HG02973 (cell line): Measurements from ENCODE around the gene CC2D1A.
A peak's percentile ranks its signal among the peaks of the same experiment; 100 is the strongest.

ENCODE experiments used
- ATAC-seq: cut with Tn5 transposase; IDR thresholded peaks from one replicate; pipeline ENCODE4 v1.9.1; 2021; ENCODE audit warnings: moderate library complexity; ENCODE audit not compliant: unreplicated experiment

The CC2D1A gene

DNA sequence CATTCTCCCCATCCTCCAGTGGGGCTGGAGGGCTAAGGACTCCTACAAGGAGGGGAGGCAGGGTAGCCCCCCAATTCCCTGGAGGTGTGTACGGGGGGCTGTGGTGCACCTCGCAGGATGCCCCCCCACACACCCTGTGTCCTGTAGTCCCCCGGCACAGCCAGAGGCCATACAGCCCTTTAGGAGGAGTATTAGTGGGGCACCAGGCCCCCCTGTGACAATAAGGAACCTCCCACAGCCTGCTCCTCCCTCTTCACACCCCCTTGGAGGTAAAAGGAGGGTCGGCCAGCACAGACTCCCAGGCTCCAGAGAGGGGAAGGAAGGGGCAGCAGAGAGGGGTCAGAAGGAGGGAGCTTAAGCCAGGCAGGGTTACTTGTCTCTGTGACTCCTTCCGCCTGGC is 29.2 kb upstream of the CC2D1A start, which contains the start of gene NANOS3:
TSS of gene NANOS3 (plus strand) at position 301 of the 400 bp plus-strand sequence. CDS start 115 bp downstream, outside the sequence.
- ATAC-seq, result no peak

- ATAC-seq, result no peak
Measured at GRCh38 chr19:13877303-13877702, 28.7 kb upstream of the CC2D1A start.

DNA sequence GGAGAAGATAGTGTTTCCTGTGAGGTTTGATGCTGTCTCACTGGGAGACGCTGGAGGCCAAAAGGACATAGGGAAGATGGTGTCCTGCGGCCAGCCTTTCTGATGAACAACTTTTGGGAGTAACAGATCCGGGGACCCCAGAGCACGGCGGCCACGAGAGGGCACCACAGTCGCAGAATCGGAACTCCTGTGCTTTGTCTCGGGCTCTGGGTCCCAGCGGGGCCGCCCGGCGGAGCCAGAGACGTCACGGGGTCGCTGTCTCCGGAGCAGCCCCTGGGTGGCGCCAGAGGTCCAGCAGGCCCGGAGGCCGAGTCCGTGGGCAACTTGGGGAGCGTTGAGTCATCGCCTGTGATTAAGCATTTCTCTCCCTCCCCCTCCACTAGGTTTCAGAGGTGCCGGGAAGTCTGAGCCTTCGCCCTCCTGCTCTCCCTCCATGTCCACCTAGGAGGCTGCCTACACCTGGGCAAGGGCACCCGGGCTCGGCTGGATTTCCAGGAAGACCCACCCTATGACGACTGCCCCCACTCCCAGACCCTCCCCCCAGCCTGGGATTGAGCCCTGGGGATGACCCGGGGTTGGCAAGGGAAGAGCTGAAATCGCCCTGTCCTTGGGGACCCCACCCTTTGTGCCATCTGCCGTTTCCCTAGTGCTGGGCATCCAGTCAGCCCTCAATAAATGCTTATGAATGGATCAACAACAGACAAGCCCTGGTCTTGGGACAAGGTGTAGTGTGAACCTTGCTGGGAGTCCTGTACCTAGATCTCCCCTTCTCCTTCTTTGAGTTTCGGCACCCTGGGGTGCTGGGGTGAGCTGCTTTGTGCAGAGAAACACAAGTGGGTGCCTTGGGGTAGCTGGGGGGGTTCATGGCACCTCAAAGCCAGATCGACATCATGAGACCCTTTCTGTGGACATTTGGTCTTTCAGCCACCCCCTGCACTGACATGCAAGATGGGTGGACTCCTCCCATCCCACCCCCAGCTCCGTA is 25.6 kb upstream of the CC2D1A start:
- ATAC-seq, result peak; percentile 79

GRCh38 chr19:13881251-13881691 is 24.7 kb upstream of the CC2D1A start:
- ATAC-seq, result no peak

GRCh38 chr19:13881692-13882418 is 24.1 kb upstream of the CC2D1A start:
- no peak for ATAC-seq

DNA sequence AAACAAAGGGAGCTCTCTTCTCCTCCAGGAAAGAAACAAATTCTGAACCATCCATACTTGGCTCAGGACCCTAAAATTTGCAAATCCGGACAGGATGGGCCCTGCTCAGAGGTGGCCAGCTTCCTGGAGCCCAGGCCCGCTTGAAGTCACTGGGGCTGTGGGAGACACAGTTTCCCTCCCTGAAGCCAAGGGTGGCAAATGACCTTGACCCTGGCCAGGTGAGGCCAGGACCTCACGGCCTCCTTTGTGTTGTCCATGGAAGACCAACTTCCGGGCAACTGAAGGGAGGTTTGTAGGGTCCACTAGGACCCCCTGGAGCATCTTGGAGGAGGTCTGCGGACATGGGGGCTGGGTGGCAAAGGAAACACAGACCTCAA is 23.6 kb upstream of the CC2D1A start:
- ATAC-seq, result no peak

DNA sequence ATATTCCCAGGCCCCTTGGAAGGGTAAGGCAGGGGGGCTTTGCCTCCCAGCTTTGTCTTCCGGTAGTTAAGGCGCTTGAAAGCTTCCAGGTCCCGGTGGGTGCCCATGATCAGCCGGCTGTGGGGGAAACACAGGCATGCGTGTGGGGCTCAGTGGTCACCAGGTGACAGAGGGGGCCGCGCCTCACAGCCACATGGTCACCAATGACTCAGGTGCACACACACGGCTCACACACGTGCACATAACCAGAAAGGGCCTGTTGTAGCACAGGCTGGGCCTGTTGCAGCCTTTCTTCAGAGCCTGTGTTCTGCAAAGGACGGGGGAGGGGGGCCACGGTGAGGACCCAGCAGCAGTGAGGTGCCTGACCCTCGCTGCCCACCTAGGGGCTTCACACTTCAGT is 23.2 kb upstream of the CC2D1A start:
- no peak for ATAC-seq

- ATAC-seq, result no peak
Measured at GRCh38 chr19:13883516-13884064, 22.4 kb upstream of the CC2D1A start.

GRCh38 chr19:13884726-13885591 is 21.0 kb upstream of the CC2D1A start:
- no peak for ATAC-seq

DNA sequence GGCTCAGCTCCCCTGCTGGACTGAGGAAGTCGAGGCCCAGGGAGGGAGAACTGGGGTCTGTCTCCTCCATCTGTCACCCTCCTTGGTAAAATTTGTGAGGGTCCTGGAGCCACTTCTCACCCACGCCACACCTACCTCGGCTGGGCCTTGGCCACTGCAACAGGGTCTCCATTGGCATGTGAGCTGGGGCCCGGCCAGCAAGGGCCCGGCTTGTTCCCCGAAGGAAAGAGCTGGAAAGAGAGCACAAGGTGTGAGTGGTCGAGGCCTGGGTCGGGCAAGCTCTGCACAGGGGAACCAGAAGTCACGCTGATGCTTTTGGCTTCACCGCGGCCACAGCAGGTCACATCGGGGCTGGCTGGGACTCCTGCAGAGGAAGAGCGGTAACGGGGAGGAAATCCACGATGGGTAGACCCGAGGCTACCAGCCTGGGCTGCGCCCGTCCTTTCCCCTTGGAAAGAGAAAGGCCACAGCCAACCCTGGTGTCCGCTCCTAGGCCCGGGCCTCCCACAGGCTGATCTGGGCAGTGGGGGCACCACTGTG is 20.1 kb upstream of the CC2D1A start:
- no peak for ATAC-seq

- ATAC-seq, result no peak
Measured at GRCh38 chr19:13887018-13887436, 19.0 kb upstream of the CC2D1A start.

DNA sequence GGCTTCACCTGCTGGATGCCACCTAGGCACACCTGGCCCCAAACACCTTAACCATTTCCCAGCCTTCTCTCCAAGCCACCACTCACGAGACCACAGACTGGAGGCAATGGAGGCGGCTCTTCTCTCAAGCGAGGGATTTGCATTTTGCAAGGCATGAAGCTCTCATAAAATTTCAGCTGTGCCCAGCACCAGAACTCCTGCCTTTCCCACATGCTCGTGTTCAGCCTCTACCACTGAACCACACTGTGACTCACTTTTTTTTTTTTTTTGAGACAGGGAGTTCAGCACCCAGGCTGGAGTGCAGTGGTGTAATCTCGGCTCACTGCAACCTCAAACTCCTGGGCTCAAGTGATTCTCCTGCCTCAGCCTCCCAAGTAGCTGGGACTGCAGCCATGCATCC is 18.5 kb upstream of the CC2D1A start:
- no peak for ATAC-seq

- no peak for ATAC-seq
Measured at GRCh38 chr19:13888281-13888680, 17.7 kb upstream of the CC2D1A start.

GRCh38 chr19:13890136-13890535 is 15.9 kb upstream of the CC2D1A start:
- ATAC-seq, result no peak

- no peak for ATAC-seq
Measured at GRCh38 chr19:13892870-13893269, 13.1 kb upstream of the CC2D1A start.

- ATAC-seq, result no peak
Measured at GRCh38 chr19:13894552-13894951, 11.4 kb upstream of the CC2D1A start.

DNA sequence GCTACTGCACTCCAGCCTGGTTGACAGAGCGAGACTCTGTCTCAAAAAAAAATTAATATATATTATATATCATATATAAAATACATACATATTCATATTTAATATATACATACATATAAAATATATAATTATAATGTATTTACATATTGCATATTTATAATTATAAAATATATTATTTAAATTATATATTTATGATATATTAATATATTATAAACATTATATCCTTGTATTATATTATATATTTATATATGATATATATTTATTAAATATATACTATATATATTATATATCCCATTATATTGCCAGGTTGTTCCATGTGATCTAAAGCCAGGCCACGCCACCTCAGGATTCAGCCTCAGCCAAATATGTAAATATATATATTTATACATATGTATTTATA is 9.8 kb upstream of the CC2D1A start:
- ATAC-seq, result no peak

DNA sequence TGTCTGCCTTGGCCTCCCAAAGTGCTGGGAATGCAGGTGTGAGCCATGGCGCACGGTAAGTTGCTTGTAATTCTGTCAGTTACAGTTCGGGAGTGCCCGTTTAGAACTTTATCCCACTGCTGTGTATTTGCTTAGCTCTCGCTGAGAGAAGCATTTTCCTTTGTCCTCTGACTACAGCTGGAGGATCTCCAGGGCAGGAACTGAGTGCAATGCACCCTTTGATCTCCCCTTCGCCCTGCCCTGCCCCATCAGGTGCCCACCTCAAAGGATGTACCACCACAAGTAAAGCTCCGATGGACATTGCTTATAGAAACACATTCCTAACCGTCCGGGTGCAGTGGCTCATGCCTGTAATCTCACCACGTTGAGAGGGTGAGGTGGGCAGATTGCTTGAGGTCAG is 6.6 kb upstream of the CC2D1A start:
- ATAC-seq, result no peak

- ATAC-seq, result no peak
Measured at GRCh38 chr19:13899912-13900584, 6.0 kb upstream of the CC2D1A start.
